Mesodermal cell (in vitro differentiated cells): ENCODE measurements around the gene SBK1.

Source experiments
- H3K27ac ChIP-seq: 2 replicates; pipeline ENCODE4 v1.7.0; 2013; ENCODE audit warnings: mild to moderate bottlenecking, low read depth, low read length, moderate library complexity; ENCODE audit not compliant: severe bottlenecking
- H3K36me3 ChIP-seq: 2 replicates; pipeline ENCODE4 v1.7.1; 2013; ENCODE audit warnings: mild to moderate bottlenecking, low read length, moderate library complexity; ENCODE audit not compliant: control insufficient read depth, insufficient read depth
- H3K4me1 ChIP-seq: one replicate; pipeline ENCODE4 v1.7.1; 2013; ENCODE audit warnings: mild to moderate bottlenecking, low read length; ENCODE audit not compliant: insufficient read depth, control insufficient read depth, poor library complexity, severe bottlenecking
- H3K4me3 ChIP-seq: 2 replicates; pipeline ENCODE4 v1.7.0; 2013; ENCODE audit warnings: low read length, control low read depth, mild to moderate bottlenecking; ENCODE audit not compliant: insufficient read depth, poor library complexity, severe bottlenecking; ENCODE audit errors: extremely low read depth
- H3K9me3 ChIP-seq: 2 replicates; pipeline ENCODE4 v1.7.1; 2013; ENCODE audit warnings: mild to moderate bottlenecking, low read length, moderate library complexity; ENCODE audit not compliant: control insufficient read depth
- WGBS, 2 experiments: methylation state at CpG; one replicate each; pipeline ENCODE4 v1.1.5; 2013; ENCODE audit warnings: missing lambda C conversion rate in 2 of 2; ENCODE audit not compliant: insufficient coverage in 2 of 2; 5-methylcytosine and 5-hydroxymethylcytosine counted together

The SBK1 gene

DNA sequence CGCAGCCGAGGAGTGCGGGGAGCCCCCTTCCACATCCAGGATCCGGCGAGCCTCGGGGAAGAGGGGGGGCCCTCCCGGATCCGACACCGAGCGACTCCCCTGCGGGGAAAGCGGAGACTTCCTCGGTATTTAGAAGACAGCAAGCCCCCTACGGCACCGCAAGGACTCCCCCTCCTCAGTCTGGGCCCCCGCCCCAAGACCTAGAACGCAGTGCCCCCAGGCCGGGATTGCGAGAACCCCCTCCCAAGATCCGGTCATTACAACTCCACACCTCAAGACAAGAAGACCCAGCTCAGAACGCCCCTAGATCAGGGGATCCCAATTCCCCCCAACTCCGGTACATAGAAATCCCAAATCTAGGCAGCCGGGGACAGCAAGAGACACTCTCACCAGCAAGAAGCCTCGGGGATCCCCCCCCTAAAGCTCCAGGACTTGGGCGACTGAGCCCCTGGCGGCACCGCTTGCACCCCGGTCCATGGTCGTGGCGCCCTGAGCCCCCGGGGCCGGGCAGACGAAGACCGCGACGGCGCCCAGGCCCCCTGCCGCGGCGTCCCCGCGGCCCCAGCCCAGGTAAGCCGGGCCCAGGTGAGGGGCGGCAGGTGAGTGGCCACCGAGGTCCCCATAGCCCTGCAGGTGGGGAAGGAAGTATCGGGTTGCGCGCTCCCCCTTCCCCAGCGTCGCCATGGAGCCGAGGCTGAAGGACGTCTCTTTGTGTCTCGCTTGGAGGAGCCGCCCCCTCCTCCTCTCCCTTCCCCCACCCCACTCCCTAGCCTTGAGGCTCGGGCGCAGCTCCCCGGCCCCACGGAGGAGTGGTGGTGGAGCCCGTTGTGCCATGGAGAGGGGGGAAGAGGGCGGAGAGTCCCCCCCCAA, 641 bp downstream of the SBK1 start:
- Histone ChIP-seq H3K27ac (no peak overlapping the region), H3K4me3 (peak overlapping the region; percentile 76), H3K36me3 (no peaks in the 10 kb centered on the region), H3K9me3 (no peaks in the 10 kb centered on the region), H3K4me1 (no peaks in the 10 kb centered on the region)
- 0 to 1% methylated on average over 27 to 36 of the region's 60 CpGs for WGBS, 2 experiments

DNA sequence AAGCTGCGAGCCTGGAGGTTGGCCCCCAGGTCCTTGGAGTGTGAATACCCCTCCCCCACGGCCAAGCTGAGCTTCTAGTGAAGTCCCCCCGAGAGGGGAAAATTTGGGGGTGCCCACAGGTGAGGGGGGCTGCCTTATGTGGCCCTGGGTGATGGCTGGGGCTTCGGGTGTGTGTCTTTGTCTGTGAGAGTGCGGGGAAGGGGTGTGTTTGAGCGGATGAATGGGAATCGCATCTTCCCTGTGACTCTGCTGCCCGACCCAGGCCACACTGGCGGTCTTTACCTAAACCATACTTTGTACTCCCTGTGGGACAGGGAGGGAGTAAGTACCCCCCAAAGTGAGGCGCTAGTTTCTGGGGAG, 1.3 kb downstream of the SBK1 start:
- Histone ChIP-seq H3K27ac (no peak overlapping the region), H3K4me3 (peak overlapping the region; percentile 76), H3K9me3 (no peaks in the 10 kb centered on the region), H3K4me1 (no peaks in the 10 kb centered on the region), H3K36me3 (no peaks in the 10 kb centered on the region)
- WGBS, 2 experiments, result 0 to 6% methylated on average over 1 to 6 of the region's 10 CpGs

DNA sequence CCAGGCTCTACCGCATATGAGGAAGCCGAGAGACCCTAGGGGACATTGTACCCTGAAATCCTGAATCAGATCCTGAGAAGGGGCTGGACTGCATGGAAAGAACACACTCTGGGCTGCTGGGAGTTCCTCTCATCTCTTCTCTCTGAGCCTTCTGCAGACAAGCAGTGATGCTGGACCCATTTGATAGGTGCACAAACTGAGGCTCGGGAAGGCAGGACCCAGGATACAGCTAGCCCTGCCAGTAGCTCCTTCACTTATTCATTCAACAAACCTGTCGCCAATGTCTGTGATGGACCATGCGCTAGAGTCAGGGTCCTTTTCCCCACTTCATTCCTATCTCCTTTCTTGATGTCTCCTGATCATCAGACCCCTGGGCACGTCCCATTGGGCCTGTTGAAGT, 1.9 kb downstream of the SBK1 start:
- H3K27ac ChIP-seq, result no peak overlapping the region
- 86 to 90% methylated on average over 5 to 6 of the region's 6 CpGs for WGBS, 2 experiments
- H3K9me3 ChIP-seq, result no peaks in the 10 kb centered on the region
- peak overlapping the region; percentile 76 for H3K4me3 ChIP-seq
- no peaks in the 10 kb centered on the region for H3K4me1 ChIP-seq
- H3K36me3 ChIP-seq, result no peaks in the 10 kb centered on the region

DNA sequence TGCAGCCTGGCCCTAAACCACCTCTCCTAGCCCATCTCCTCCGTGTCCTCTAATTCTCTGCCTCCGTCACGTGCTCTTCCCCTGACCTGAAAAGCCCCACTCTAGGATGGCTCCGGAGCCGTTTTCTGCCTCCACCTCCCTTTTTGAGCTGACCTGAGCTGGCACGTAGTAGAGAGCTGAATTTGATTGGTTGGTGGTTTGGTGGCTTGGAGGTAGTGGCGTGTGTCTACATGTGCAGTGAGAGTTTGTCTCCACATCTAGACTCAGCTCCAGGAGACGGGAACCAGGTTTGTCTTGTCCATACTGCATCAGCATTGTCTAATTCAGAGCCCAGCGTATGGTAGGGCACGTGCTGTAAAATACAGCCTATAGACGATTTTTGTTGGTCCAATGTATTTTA, 3.0 kb downstream of the SBK1 start:
- Histone ChIP-seq H3K36me3 (peaks cover 2% of the 10 kb centered on the region), H3K27ac (no peak overlapping the region)
- 92% methylated on average over 9 to 10 of the region's 11 CpGs for WGBS, 2 experiments

DNA sequence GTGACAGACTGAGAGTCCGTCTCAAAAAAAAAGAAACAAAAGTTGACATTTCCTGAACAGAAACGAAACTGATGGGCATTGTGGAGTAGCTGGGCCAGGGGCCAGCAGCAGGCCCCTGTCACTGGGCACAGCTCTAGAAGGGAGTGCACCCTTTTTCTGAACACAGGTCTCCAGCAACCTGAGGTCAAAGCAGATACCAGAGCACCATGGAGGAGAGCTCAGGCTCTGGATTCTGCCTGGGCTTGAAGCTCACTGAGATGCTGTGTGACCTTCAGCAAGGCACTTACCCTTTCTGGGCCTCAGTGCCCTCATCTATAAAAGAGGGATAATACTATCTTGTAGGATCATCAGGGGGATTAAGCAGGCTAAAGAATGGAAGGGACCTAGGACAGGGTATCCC, 5.0 kb downstream of the SBK1 start:
- peaks cover 2% of the 10 kb centered on the region for H3K36me3 ChIP-seq
- no peaks in the 10 kb centered on the region for H3K9me3 ChIP-seq
- H3K4me1 ChIP-seq, result no peaks in the 10 kb centered on the region
- H3K4me3 ChIP-seq, result no peak overlapping the region
- WGBS, 2 experiments, result 94 to 95% methylated on average over 2 of the region's 2 CpGs
- no peak overlapping the region for H3K27ac ChIP-seq

More for the DNA sequence above, 3.0 kb downstream of the SBK1 start:
- Histone ChIP-seq H3K4me1 (no peaks in the 10 kb centered on the region), H3K4me3 (no peak overlapping the region), H3K9me3 (no peaks in the 10 kb centered on the region)

DNA sequence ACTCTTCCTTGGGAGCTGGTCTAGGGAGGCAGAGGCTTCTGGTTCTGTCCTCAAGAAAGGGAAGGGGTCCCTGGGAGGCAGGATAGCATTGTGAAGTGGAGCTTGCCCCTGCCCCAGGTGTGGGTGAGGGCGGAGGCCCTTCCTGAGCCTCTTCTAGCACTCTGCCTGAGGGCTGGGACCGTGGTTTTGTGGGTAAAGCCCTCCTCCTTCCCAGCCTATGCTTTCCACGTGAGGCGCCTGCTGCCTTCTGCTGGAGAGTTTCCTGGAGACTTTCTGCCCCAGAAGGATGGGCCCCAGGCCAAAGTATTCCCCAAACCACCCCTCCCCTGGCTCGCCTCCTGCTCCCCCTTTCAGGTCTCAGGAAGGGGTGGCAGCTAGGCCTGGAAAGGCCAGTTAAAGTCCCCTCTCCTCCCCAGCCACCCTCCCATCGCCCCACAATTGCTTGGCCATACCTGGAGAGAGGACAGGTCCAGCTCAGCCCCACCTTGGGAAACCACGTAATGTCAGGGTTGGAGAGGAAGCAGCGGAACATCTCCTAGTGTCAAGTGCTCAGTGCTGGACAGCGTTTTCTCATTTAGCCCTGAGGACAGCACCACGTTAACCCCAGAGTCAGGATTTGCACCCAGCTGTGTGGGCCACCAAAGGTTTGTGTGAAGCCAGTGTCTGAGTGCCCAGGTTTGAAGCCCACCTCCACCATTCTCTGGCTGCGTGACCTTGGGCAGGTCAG, 5.6 kb downstream of the SBK1 start:
- Histone ChIP-seq H3K4me1 (no peaks in the 10 kb centered on the region), H3K27ac (no peak overlapping the region), H3K9me3 (no peaks in the 10 kb centered on the region), H3K36me3 (peaks cover 2% of the 10 kb centered on the region), H3K4me3 (no peak overlapping the region)
- WGBS, 2 experiments, result 67 to 68% methylated on average over 7 to 9 of the region's 11 CpGs

DNA sequence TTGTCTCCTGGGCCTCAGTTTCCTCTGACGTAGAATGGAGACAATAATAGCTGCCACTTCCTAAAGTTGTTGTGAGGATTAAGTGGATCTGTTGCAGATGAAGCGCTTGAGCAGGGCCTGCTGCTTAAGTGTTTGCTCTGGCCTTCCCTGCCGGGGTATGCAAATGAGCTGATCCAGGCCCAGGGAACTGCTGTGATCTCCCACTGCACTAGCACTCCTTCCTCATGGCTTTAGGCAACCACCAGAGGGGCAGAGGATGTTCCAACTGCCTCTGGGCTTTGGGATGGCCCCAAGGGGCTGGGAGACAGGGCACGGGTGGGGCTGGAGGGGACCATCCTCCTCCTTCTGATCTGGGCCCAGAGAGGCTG, 6.2 kb downstream of the SBK1 start:
- Histone ChIP-seq H3K36me3 (peaks cover 3% of the 10 kb centered on the region), H3K4me1 (no peaks in the 10 kb centered on the region), H3K27ac (no peak overlapping the region), H3K9me3 (no peaks in the 10 kb centered on the region), H3K4me3 (no peak overlapping the region)
- WGBS, 2 experiments, result 44 to 51% methylated on average over 2 to 3 of the region's 4 CpGs

DNA sequence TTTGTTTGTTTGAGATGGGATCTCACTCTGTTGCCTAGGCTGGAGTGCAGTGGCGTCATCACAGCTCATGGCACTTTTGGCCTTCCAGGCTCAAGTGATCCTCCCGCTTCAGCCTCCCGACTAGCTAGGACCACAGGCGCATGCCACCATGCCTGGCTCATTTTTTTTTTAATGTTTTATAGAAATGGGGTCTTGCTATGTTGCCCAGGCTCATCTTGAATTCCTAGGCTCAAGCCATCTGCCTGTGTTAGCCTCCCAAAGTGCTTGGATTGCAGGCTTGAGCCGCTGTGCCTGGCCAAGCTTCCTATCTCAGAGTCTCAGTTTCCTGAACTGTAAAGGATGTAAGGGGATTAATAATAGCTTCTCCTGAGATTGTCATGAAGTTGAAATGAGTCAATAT, 8.0 kb downstream of the SBK1 start:
- H3K27ac ChIP-seq, result no peak overlapping the region
- WGBS, 2 experiments, result 89 to 90% methylated on average over 3 to 4 of the region's 5 CpGs
- no peaks in the 10 kb centered on the region for H3K9me3 ChIP-seq
- peaks cover 5% of the 10 kb centered on the region for H3K36me3 ChIP-seq
- H3K4me3 ChIP-seq, result no peak overlapping the region
- no peaks in the 10 kb centered on the region for H3K4me1 ChIP-seq

DNA sequence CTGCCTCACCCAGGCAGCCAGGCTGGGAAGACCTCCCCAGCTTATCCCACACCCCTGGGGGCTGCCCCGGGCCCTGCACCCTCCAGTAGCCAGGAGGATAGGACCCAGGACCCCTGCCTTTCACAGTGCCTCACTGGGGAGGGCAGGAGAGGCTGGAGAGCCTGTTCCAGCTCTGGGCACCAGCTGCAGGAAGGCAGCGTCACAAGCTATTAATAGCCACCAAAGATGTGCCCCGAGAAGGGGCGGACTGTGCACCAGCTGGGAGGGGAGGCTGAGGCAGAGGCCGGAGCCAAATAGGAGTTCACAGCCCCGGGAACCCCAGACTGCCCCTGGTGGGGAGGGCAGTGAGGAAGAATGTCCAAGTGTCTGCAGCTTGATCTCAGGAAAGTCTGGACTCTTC, 8.8 kb downstream of the SBK1 start:
- H3K27ac ChIP-seq, result no peak overlapping the region
- no peaks in the 10 kb centered on the region for H3K9me3 ChIP-seq
- H3K4me3 ChIP-seq, result no peak overlapping the region
- WGBS, 2 experiments, result 88% methylated on average over 5 to 6 of the region's 6 CpGs
- no peaks in the 10 kb centered on the region for H3K4me1 ChIP-seq
- peaks cover 5% of the 10 kb centered on the region for H3K36me3 ChIP-seq

DNA sequence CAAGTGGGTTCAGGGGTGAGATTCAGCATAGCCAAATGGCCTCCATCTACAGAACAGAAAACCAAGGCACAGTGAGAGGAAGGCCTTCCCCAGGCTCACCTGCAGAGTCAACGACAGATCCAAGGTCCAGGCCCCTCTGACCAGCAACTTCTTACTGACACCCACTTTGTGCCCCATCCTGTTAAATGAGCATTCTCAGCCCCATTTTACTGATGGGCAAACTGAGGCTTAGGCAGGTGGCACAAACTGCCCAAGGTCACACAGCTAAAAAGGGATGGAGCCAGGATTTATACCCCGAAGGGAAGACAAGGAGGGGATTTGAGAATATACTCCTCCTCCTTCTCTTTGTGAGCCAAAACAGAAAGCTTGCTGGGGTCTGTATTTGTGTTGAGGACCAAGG, 9.3 kb downstream of the SBK1 start:
- H3K36me3 ChIP-seq, result peaks cover 5% of the 10 kb centered on the region
- H3K4me1 ChIP-seq, result no peaks in the 10 kb centered on the region
- 100% methylated on average over 1 to 2 of the region's 2 CpGs for WGBS, 2 experiments
- no peak overlapping the region for H3K4me3 ChIP-seq
- no peak overlapping the region for H3K27ac ChIP-seq
- H3K9me3 ChIP-seq, result no peaks in the 10 kb centered on the region

DNA sequence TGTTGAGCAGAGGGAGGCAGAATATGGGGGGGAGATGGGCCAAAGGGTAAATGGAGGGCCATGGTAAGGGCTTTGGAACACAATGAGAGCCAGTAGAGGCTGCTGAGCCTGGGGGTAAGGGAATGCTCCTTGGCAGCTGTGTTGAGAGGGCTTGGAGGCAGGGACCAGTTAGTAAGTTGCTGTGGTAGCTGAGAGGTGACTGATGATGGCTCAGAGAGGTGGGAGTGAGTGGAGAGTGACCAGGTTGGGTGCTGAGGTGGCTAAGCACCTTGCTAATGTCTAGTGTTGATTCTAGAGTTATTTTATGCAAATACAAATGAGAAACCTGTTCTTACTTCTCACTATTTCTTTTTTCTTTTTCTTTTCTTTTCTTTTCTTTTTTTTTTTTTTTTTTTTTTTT, 10.8 kb downstream of the SBK1 start:
- no peaks in the 10 kb centered on the region for H3K4me1 ChIP-seq
- peaks cover 5% of the 10 kb centered on the region for H3K36me3 ChIP-seq
- H3K9me3 ChIP-seq, result no peaks in the 10 kb centered on the region

More for the DNA sequence above, 10.8 kb downstream of the SBK1 start:
- Histone ChIP-seq H3K4me3 (no peak overlapping the region), H3K27ac (no peak overlapping the region)
